ENCODE measurements around the gene STRIP2.
"Not testable (repeated sequence)": the region's sequence is repeated elsewhere in the genome, so short reads cannot be mapped to it uniquely, and the experiment has no call there.

STRIP2 gene

DNA sequence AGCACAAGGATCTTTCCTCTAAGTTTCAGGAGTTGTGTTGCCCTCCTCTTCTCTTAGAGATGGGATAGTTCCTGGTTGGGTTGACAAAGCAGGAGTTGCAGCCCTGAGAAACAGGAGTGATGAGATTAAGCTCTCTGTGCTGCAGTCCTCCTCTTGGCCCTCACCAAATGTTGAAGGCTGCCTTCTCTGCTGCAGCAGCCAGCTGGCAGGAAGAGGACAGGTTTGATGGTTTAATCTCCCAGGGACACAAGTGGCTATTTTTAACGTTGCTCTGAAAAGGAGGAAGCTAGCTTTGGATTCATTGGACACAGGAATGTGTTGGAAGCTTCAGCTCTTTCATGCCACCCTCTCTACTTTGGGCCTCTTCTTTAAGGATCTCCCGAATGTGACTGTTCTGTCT, 9.4 kb downstream of the STRIP2 start:
- TF ChIP-seq, protein P1, sequence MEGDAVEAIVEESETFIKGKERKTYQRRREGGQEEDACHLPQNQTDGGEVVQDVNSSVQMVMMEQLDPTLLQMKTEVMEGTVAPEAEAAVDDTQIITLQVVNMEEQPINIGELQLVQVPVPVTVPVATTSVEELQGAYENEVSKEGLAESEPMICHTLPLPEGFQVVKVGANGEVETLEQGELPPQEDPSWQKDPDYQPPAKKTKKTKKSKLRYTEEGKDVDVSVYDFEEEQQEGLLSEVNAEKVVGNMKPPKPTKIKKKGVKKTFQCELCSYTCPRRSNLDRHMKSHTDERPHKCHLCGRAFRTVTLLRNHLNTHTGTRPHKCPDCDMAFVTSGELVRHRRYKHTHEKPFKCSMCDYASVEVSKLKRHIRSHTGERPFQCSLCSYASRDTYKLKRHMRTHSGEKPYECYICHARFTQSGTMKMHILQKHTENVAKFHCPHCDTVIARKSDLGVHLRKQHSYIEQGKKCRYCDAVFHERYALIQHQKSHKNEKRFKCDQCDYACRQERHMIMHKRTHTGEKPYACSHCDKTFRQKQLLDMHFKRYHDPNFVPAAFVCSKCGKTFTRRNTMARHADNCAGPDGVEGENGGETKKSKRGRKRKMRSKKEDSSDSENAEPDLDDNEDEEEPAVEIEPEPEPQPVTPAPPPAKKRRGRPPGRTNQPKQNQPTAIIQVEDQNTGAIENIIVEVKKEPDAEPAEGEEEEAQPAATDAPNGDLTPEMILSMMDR (conservative IDR thresholded peaks at IDR 0.05; ENCODE audit: low read depth, low read length), result no peak
- no peak for DNase-seq (ENCODE audit: low read depth)
- H3K4me3 ChIP-seq (ENCODE audit: low read length), result no peak overlapping the region

DNA sequence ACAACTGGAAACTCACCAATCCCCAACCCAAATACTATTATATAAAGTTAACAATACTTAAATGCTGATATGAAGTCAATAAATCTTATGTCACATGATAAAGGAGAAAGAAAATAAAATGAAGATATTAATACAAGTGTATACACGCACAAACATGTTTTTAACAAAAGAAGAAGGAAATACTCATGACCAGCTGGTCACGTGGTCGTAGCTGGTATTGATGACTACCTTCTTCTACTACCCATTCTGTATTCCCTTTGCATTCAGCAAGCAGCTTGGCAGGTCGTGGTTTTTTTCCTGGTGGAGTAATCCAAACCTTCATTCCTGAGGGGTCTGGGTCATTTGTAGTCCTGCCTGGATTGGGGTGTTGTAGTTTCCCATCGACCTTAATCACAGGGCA, 10.5 kb downstream of the STRIP2 start:
- not testable (repeated sequence) for H3K4me3 ChIP-seq (ENCODE audit: low read length); DNase-seq (ENCODE audit: low read depth)

DNA sequence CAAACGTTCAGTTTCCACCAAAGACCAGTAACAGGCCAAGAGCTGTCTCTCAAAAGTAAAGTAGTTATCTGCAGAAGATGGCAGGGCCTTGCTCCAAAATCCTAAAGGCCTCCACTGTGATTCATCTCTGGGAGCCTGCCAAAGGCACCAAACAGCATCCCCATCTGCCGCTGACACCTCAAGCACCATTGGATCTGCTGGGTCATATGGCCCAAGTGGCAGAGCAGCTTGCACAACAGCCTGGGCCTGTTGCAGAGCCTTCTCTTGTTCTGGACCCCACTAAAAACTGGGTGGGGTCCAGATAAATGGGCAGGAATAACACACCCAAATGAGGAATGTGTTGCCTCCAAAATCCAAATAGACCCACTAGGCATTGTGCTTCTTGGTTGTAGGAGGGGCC, 12.7 kb downstream of the STRIP2 start:
- not testable (repeated sequence) for H3K4me3 ChIP-seq (ENCODE audit: low read length); DNase-seq (ENCODE audit: low read depth)

DNA sequence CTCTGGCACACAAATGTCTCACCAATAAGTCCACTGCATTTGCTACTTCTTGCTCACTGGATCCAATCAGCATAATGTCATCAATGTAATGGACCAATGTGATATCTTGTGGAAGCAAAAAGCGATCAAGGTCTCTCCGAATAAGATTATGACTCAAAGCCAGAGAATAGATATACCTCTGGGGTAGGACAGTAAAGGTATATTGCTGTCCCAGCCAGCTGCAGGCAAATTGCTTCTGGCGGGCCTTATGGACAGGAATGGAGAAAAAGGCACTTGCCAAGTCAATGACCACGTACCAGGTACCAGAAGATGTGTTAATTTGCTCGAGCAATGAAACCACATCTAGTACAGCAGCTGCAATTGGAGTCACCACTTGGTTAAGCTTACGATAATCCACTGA, 13.2 kb downstream of the STRIP2 start:
- DNase-seq (ENCODE audit: low read depth); H3K4me3 ChIP-seq (ENCODE audit: low read length): not testable (repeated sequence)

DNA sequence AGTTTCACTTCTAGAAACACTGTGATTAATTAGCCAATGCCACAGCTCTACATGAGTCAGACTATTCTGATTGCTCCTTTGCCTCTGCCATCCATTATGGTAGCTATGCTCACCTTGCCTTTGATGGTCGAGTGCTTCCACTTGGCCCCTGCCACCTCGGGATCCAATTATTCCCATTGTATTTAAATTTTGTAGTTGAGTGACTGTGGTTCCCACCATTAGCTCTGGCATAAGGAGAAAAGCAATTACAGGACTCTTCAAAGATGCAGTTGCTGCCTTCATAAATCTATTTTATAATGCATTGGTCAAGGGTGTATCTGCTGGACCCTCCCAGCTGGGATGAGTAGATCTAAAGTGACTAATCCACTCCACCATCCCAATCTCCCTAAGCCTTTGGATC, 14.4 kb downstream of the STRIP2 start:
- not testable (repeated sequence) for H3K4me3 ChIP-seq (ENCODE audit: low read length); DNase-seq (ENCODE audit: low read depth)

DNA sequence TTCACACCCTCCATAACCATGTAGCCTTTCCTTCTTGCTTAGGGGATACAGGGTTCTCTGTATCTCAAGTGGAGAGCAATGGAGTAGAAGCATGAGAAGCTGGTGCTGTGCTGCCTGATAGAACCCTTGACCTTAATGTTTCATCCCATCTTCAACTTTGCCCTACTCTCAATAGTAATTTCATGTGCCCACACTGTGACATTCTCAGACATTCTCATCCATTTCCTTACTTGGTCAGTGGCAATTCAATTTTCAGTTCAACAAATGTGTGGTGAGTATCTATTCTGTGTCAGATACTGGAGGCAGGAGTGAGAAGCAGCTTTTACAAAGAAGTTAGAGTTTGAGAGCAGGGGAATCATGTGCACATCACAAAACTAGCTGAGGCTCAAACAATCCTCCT, 16.1 kb downstream of the STRIP2 start:
- H3K4me3 ChIP-seq (ENCODE audit: low read length), result no peak overlapping the region
- DNase-seq (ENCODE audit: low read depth), result no peak
- TF ChIP-seq, protein P1 (conservative IDR thresholded peaks at IDR 0.05; ENCODE audit: low read depth, low read length), result no peak

DNA sequence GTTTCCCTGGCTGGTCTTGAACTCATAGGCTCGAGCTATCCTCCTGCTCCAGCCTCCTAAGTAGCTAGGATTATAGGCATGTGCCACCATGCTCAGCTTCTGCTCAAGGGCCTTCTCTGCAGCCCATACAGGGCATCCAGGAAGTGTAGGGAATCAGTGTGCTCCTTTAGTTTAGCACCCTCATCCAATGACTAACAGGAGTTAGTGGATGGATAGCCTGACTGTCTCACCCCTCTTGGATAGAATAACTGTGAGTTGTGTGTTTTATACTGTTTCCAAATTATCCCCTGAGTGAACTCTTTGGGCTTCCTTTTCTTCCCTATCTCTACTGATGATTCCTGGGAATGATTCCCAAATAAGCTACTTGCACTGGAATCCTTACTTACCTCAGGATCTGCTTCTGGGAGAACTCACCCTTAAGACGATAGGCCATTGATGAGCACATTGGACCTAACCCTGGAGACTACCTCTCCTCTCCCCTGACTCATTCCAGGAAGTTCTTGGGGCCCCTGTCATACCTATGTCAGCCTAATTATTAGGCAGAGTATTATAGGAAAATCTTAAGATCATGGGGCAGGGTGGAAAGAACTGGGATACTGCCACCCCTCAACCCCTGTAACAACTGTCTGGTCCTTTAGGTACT, 18.5 kb downstream of the STRIP2 start:
- no peak for DNase-seq (ENCODE audit: low read depth)
- TF ChIP-seq, protein P1 (conservative IDR thresholded peaks at IDR 0.05; ENCODE audit: low read depth, low read length), result no peak
- no peak overlapping the region for H3K4me3 ChIP-seq (ENCODE audit: low read length)

DNA sequence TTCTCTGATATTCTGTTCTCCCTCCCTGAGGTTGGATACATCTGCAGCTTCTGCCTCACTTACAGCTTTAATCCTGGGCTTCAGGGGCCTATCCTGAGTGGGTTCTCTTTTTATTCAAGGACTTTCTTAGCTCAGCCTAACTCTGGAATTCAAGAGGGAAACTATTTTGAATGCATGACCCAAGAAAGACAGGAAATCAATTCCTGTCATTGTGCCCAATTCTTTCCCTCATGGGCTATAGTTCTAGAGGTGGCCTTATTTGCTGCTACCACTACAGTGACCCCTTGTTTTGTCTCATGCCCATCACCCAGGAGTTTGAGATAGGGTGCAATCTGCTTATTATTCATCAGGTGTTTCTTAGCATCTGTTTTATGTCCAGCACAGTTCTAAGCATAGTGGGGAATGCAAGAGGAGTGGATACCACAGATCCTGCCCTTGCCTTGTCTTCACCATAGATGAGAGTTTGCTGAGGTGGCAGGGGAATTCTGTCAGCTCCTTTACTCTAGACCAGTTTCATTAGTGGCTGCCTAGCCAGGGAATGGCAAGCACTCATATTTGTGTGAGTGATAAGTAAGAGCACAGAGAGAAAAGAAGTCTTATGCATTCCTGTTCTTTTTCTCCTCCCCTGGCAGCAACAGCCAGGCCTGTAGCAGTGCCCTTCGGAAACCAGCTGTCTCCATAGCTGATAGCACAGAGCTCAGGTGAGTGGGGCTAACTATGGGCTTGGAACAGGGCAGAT, 19.4 kb downstream of the STRIP2 start:
- H3K4me3 ChIP-seq (ENCODE audit: low read length), result no peak overlapping the region
- TF ChIP-seq, protein P1 (conservative IDR thresholded peaks at IDR 0.05; ENCODE audit: low read depth, low read length), result no peak
- DNase-seq (ENCODE audit: low read depth), result no peak

DNA sequence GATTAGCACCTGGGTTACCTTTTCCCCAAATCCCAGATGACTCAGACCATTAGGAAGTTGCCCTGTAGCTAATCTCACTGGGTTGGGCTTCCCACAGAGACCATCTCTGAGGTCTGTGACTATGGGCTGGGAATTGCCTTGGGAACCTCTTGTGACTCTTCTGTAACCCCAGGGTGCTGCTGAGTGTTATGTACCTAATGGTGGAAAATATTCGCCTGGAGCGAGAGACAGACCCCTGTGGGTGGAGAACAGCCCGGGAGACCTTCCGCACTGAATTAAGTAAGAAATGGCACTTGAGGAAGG, 20.0 kb downstream of the STRIP2 start:
- DNase-seq (ENCODE audit: low read depth), result no peak
- TF ChIP-seq, protein P1 (conservative IDR thresholded peaks at IDR 0.05; ENCODE audit: low read depth, low read length), result no peak
- H3K4me3 ChIP-seq (ENCODE audit: low read length), result no peak overlapping the region
